HUES64 (cell line): ENCODE results near the gene ENOSF1.

Experiments
- H3K27ac ChIP-seq: 2 replicates; pipeline ENCODE4 v1.7.0; 2013; ENCODE audit warnings: low read depth, low read length, inconsistent platforms
- H3K27me3 ChIP-seq: 2 replicates; pipeline ENCODE4 v1.6.1; 2013; ENCODE audit warnings: mild to moderate bottlenecking, low read length; ENCODE audit not compliant: insufficient read depth
- H3K36me3 ChIP-seq: 2 replicates; pipeline ENCODE4 v1.6.1; 2013; ENCODE audit warnings: mild to moderate bottlenecking, low read length; ENCODE audit not compliant: insufficient read depth
- H3K4me1 ChIP-seq: 2 replicates; pipeline ENCODE4 v1.6.1; 2013; ENCODE audit warnings: mild to moderate bottlenecking, low read length, moderate library complexity; ENCODE audit not compliant: insufficient read depth
- H3K4me3 ChIP-seq: 2 replicates; pipeline ENCODE4 v1.5.1; 2013; ENCODE audit warnings: mild to moderate bottlenecking, low read length, moderate library complexity
- H3K9ac ChIP-seq: 2 replicates; pipeline ENCODE4 v1.6.1; 2013; ENCODE audit warnings: mild to moderate bottlenecking, low read depth, low read length
- H3K9me3 ChIP-seq: 2 replicates; pipeline ENCODE4 v1.6.1; 2013; ENCODE audit warnings: low read depth, low read length; ENCODE audit not compliant: insufficient read depth
- WGBS: fragments of 150-250, 120-280 bp; methylation state at CpG from one replicate; pipeline ENCODE4 v1.1.7; 2013; ENCODE audit warnings: missing lambda C conversion rate; 5-methylcytosine and 5-hydroxymethylcytosine counted together

Gene ENOSF1

DNA sequence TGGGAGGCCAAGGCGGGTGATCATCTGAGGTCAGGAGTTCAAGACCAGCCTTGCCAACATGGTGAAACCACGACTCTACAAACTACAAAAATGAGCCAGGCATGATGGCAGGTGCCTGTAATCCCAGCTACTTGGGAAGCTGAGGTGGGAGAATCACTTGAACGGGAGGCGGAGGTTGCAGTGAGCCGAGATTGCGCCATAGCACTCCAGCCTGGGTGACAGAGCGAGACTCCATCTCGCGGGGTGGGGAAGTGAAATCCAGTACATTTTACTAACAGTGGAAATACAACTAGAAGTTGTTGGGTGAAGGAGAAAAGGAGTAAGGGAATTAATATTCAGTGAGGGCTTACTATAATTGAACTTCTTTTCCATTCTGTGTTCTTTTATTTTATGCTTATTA is 13.2 kb upstream of the ENOSF1 start:
- H3K27ac ChIP-seq, result no peak overlapping the region
- WGBS, result 94% methylated on average over 9 of the region's 9 CpGs
- peaks cover 31% of the 10 kb centered on the region for H3K36me3 ChIP-seq

GRCh38 chr18:723541-724080 is 11.2 kb upstream of the ENOSF1 start:
- H3K27me3 ChIP-seq, result no peaks in the 10 kb centered on the region
- H3K9ac ChIP-seq, result no peak overlapping the region
- no peak overlapping the region for H3K27ac ChIP-seq
- H3K9me3 ChIP-seq, result no peaks in the 10 kb centered on the region
- H3K4me3 ChIP-seq, result no peak overlapping the region
- peaks cover 29% of the 10 kb centered on the region for H3K36me3 ChIP-seq
- H3K4me1 ChIP-seq, result no peaks in the 10 kb centered on the region
- WGBS, result 86% methylated on average over 1 of the region's 1 CpG

More for the DNA sequence above, 13.2 kb upstream of the ENOSF1 start:
- H3K27me3 ChIP-seq, result no peaks in the 10 kb centered on the region
- H3K9ac ChIP-seq, result no peak overlapping the region
- H3K9me3 ChIP-seq, result no peaks in the 10 kb centered on the region
- H3K4me3 ChIP-seq, result no peak overlapping the region
- no peaks in the 10 kb centered on the region for H3K4me1 ChIP-seq

- WGBS, result 94% methylated on average over 4 of the region's 4 CpGs
- Histone ChIP-seq H3K27ac (no peak overlapping the region), H3K4me1 (no peaks in the 10 kb centered on the region), H3K36me3 (no peaks in the 10 kb centered on the region), H3K27me3 (no peaks in the 10 kb centered on the region), H3K9ac (no peak overlapping the region), H3K4me3 (no peak overlapping the region), H3K9me3 (no peaks in the 10 kb centered on the region)
Observed at GRCh38 chr18:717003-717402, 4.6 kb upstream of the ENOSF1 start.

DNA sequence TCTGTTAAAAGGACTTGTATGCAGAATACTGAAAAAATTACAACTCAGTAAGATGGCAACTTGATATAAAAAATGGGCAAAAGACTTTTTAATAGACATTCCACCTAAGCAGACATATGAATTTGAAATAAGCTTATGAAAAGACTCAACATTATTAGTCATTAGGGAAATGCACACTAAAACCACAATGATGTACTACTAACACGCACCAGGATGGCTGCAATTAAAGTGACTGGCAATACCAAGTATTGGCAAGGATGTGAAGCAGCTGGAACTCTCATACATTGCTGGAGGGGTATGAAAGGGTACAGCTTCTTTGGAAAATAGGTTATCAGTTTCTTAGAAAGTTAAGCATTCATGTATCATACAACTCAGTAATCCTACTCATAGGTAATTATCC is 3.2 kb upstream of the ENOSF1 start:
- H3K36me3 ChIP-seq, result no peaks in the 10 kb centered on the region
- no peaks in the 10 kb centered on the region for H3K9me3 ChIP-seq
- H3K9ac ChIP-seq, result no peak overlapping the region
- H3K4me1 ChIP-seq, result 0 out of 2 replicates have a peak, but pooled peaks cover 3% of the 10 kb centered on the region
- H3K4me3 ChIP-seq, result no peak overlapping the region
- H3K27ac ChIP-seq, result no peak overlapping the region
- H3K27me3 ChIP-seq, result no peaks in the 10 kb centered on the region
- WGBS, result 100% methylated on average over 1 of the region's 1 CpG

- H3K27ac ChIP-seq, result peak overlapping the region; percentile 38; the same call in 1 of the 2 replicates
- 94% methylated on average over 23 of the region's 23 CpGs for WGBS
- peak overlapping the region; percentile 46 for H3K4me3 ChIP-seq
- peak overlapping the region; percentile 36 for H3K9ac ChIP-seq
- no peaks in the 10 kb centered on the region for H3K9me3 ChIP-seq
- H3K36me3 ChIP-seq, result peaks cover 7% of the 10 kb centered on the region
- H3K4me1 ChIP-seq, result 0 out of 2 replicates have a peak, but pooled peaks cover 3% of the 10 kb centered on the region
- no peaks in the 10 kb centered on the region for H3K27me3 ChIP-seq
Observed at GRCh38 chr18:713135-713490, 683 bp upstream of the ENOSF1 start.

DNA sequence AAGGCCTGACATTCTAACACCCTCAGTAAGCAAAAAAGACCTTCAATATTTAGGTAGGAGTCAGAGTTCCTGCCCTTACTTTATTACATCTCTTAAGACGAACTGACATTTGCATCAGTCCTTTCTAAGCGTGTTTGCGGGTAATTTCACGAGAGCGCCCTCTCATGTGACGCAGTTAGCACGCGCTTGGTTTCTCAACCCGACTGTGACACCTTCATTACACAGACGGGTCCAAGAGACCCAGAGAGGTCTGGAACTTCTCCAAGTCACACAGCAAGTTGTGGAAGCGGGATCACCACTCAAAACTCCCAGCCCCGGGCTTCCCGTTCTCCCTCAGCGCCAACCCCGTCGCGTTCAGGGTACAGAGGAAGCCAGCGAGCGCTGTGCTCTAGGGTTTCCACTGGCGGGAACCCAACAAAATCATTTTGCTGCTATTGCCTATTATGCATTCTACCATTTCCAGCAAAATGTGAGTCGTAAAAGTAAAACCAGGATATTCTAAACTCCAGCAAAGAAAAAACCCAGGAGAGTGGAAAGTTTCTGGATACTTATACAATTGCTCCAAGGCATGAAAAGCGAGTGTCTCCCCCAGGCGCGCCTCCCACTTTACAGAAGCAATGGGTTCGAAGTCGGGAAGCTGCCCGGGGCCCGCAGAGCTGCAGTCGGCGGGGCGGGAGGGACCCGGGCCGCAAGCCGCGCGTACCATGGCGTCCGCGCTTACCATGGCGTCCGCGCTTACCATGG is 601 bp downstream of the ENOSF1 start:
- Histone ChIP-seq H3K27ac (peak overlapping the region; percentile 84; the same call in 1 of the 2 replicates), H3K4me1 (0 out of 2 replicates have a peak, but pooled peaks cover 3% of the 10 kb centered on the region), H3K27me3 (no peaks in the 10 kb centered on the region), H3K36me3 (peaks cover 7% of the 10 kb centered on the region), H3K9ac (peak overlapping the region; percentile 88), H3K9me3 (no peaks in the 10 kb centered on the region), H3K4me3 (peak overlapping the region; percentile 89)
- under 1% methylated on average over 42 of the region's 42 CpGs for WGBS

DNA sequence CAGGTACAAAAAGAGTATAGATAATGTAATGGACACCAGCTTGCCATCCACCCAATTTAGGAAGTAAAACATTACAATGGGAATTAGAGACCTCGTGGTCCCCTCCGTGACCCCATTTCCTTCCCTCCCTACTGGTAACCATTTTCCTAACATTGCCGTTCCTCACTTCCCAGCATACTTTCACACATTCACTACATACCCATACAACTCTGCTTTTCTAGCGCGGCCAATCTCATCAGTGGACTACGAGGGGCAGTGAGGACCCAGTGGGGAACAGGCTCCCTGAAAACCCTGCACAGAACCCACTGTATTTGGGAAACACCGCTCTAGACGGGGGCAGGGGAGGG is 1.1 kb downstream of the ENOSF1 start:
- no peak overlapping the region for H3K27ac ChIP-seq
- 0 out of 2 replicates have a peak, but pooled peaks cover 3% of the 10 kb centered on the region for H3K4me1 ChIP-seq
- H3K36me3 ChIP-seq, result peaks cover 9% of the 10 kb centered on the region
- H3K4me3 ChIP-seq, result peak overlapping the region; percentile 89
- no peaks in the 10 kb centered on the region for H3K27me3 ChIP-seq
- peak overlapping the region; percentile 88; the same call in 1 of the 2 replicates for H3K9ac ChIP-seq
- H3K9me3 ChIP-seq, result no peaks in the 10 kb centered on the region
- WGBS, result 21% methylated on average over 8 of the region's 8 CpGs

- peaks cover 14% of the 10 kb centered on the region for H3K36me3 ChIP-seq
- no peak overlapping the region for H3K9ac ChIP-seq
- H3K27me3 ChIP-seq, result no peaks in the 10 kb centered on the region
- 100% methylated on average over 1 of the region's 3 CpGs for WGBS
- H3K27ac ChIP-seq, result no peak overlapping the region
- no peaks in the 10 kb centered on the region for H3K9me3 ChIP-seq
- peak overlapping the region; percentile 89 for H3K4me3 ChIP-seq
- 0 out of 2 replicates have a peak, but pooled peaks cover 3% of the 10 kb centered on the region for H3K4me1 ChIP-seq
Observed at GRCh38 chr18:710418-711300, 1.8 kb downstream of the ENOSF1 start.

GRCh38 chr18:709771-710170 is 2.7 kb downstream of the ENOSF1 start:
- Histone ChIP-seq H3K27me3 (no peaks in the 10 kb centered on the region), H3K9me3 (no peaks in the 10 kb centered on the region), H3K4me1 (0 out of 2 replicates have a peak, but pooled peaks cover 3% of the 10 kb centered on the region), H3K9ac (no peak overlapping the region), H3K4me3 (no peak overlapping the region), H3K36me3 (peaks cover 23% of the 10 kb centered on the region), H3K27ac (no peak overlapping the region)
- 97% methylated on average over 1 of the region's 1 CpG for WGBS

GRCh38 chr18:708096-708495 is 4.3 kb downstream of the ENOSF1 start:
- Histone ChIP-seq H3K9ac (no peak overlapping the region), H3K36me3 (peaks cover 34% of the 10 kb centered on the region), H3K27me3 (no peaks in the 10 kb centered on the region), H3K27ac (no peak overlapping the region), H3K4me3 (no peak overlapping the region), H3K9me3 (no peaks in the 10 kb centered on the region), H3K4me1 (peaks cover 3% of the 10 kb centered on the region; the same call in 1 of the 2 replicates)
- 95% methylated on average over 8 of the region's 10 CpGs for WGBS

DNA sequence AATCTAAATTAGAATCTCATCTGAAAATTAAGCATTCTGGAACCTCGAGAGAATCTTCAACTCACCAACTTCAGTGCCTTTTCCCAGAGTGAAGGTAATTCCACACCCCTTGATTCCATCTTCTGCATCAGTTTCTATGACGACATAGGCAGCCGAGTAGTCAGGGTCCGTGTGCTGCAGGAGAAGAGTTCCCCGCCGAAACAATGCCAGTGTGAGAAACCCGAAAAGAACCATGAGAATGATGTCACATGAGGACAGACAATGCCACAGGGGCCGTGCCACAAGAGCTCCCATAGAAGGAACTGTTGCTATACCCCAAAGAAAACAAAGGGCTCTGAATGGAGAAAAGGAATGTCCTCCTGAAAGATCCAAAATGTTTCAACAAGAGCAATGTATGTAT is 6.0 kb downstream of the ENOSF1 start:
- H3K27me3 ChIP-seq, result no peaks in the 10 kb centered on the region
- no peaks in the 10 kb centered on the region for H3K9me3 ChIP-seq
- H3K4me1 ChIP-seq, result peaks cover 3% of the 10 kb centered on the region; the same call in 1 of the 2 replicates
- no peak overlapping the region for H3K4me3 ChIP-seq
- whole genome bisulfite sequencing, result 92% methylated on average over 8 of the region's 8 CpGs
- H3K36me3 ChIP-seq, result peaks cover 39% of the 10 kb centered on the region
- no peak overlapping the region for H3K9ac ChIP-seq
- H3K27ac ChIP-seq, result no peak overlapping the region
